Endothelial cell of umbilical vein (primary cell): ENCODE results near the gene THSD1. TPM values are rescaled to one million over a fixed set of nuclear protein-coding genes. Genes with fewer than 3 reads are reported as not detected.

ENCODE experiments used
- BruUV-seq: library from RNA; stranded (reverse); fragments of 400-500 nt; replicated peaks from 2 replicates; lab custom pipeline; 2021; lab: Mats Ljungman, UMichigan
- CTCF ChIA-PET: fragments of 300-600, 350-600 bp; sonication (Branson Sonifier 250); formaldehyde crosslinking; loops from one replicate; lab custom pipeline; 2021; ENCODE audit warnings: antibody characterized with exemption, inconsistent platforms; lab: Charles Lee
- POLR2A ChIA-PET: fragments of 300-600, 350-600 bp; sonication (Branson Sonifier 250); formaldehyde crosslinking; loops from one replicate; lab custom pipeline; 2021; ENCODE audit warnings: antibody characterized with exemption, inconsistent platforms; lab: Charles Lee
- DNase-seq: peaks from one replicate; pipeline ENCODE4 v3.0.0-alpha.2; 2011; ENCODE audit warnings: low read depth, low spot score
- FAIRE-seq: peaks from 2 replicates; lab custom pipeline; 2011; peaks lifted over from hg19 to GRCh38; lab: Jason Lieb, UNC
- H2AFZ ChIP-seq: 2 replicates; pipeline ENCODE4 v1.6.0; 2012; ENCODE audit warnings: low read depth, low read length, control low read depth, inconsistent platforms
- H3K27ac ChIP-seq: 2 replicates; pipeline ENCODE4 v1.5.1; 2011; ENCODE audit warnings: low read depth, mild to moderate bottlenecking, control low read depth, low read length, moderate library complexity; ENCODE audit not compliant: insufficient read depth
- H3K27me3 ChIP-seq, 2 experiments: 2 replicates each; pipeline versions ENCODE4 v1.6.0 to v1.6.1; 2011; ENCODE audit warnings: low read length in 2 of 2, mixed read lengths in 1 of 2; ENCODE audit not compliant: control insufficient read depth in 2 of 2, insufficient read depth in 2 of 2
- H3K36me3 ChIP-seq, 2 experiments: 2 replicates in 1 of 2; 3 replicates in 1 of 2; pipeline ENCODE4 v1.5.1; 2011; ENCODE audit warnings: low read length in 2 of 2, mild to moderate bottlenecking in 1 of 2, moderate library complexity in 1 of 2; ENCODE audit not compliant: control insufficient read depth in 2 of 2, insufficient read depth in 2 of 2; ENCODE audit errors: extremely low read depth in 1 of 2
- H3K4me1 ChIP-seq: 3 replicates; pipeline ENCODE4 v1.5.1; 2011; ENCODE audit warnings: mild to moderate bottlenecking, low read length; ENCODE audit not compliant: control insufficient read depth, insufficient read depth; ENCODE audit errors: extremely low read depth
- H3K4me2 ChIP-seq: 2 replicates; pipeline ENCODE4 v1.6.1; 2011; ENCODE audit warnings: low read length, control low read depth, mixed read lengths; ENCODE audit not compliant: insufficient read depth
- H3K4me3 ChIP-seq, 3 experiments: fragments of 200-600 bp in 1 of 3; sonication (generic), shearing (Covaris generic) in 1 of 3; replicated peaks in 1 of 3; 2 replicates each; pipeline ENCODE4 v1.5.1; 2011 to 2016; ENCODE audit warnings: control low read depth in 3 of 3, low read length in 3 of 3, mild to moderate bottlenecking in 2 of 3, inconsistent platforms in 1 of 3, low read depth in 1 of 3, moderate library complexity in 1 of 3; ENCODE audit not compliant: insufficient read depth in 1 of 3
- H3K79me2 ChIP-seq: 2 replicates; pipeline ENCODE4 v1.6.0; 2012; ENCODE audit warnings: low read length, inconsistent platforms; ENCODE audit not compliant: control insufficient read depth, insufficient read depth
- H3K9ac ChIP-seq: replicated peaks from 2 replicates; pipeline ENCODE3; 2011; ENCODE audit warnings: low read length, control low read depth; ENCODE audit not compliant: insufficient read depth; ENCODE audit errors: extremely low read depth
- H3K9me1 ChIP-seq: replicated peaks from 3 replicates; pipeline ENCODE4 v1.6.0; 2011; ENCODE audit warnings: mild to moderate bottlenecking, low read length; ENCODE audit not compliant: control insufficient read depth, insufficient read depth; ENCODE audit errors: extremely low read depth
- H3K9me3 ChIP-seq: replicated peaks from 2 replicates; pipeline ENCODE4 v1.5.1; 2012; ENCODE audit warnings: low read length, inconsistent platforms; ENCODE audit not compliant: control insufficient read depth, insufficient read depth
- H4K20me1 ChIP-seq: replicated peaks from 2 replicates; pipeline ENCODE3; 2011; ENCODE audit warnings: mild to moderate bottlenecking, low read length; ENCODE audit not compliant: control insufficient read depth, insufficient read depth; ENCODE audit errors: extremely low read depth
- EZH2 ChIP-seq: IDR thresholded peaks from 2 replicates; pipeline ENCODE4 v1.6.1; 2012; ENCODE audit warnings: borderline replicate concordance, low read depth, mild to moderate bottlenecking, moderate library complexity, low read length, inconsistent platforms; ENCODE audit not compliant: severe bottlenecking
- GATA2 ChIP-seq: IDR thresholded peaks from 2 replicates; pipeline ENCODE4 v1.7.0; 2011; ENCODE audit warnings: low read depth, mild to moderate bottlenecking, moderate library complexity, mixed read lengths, low read length; ENCODE audit not compliant: insufficient read length, insufficient read depth
- JUN ChIP-seq: IDR thresholded peaks from 2 replicates; pipeline ENCODE4 v1.6.1; 2011; ENCODE audit warnings: borderline replicate concordance, low read depth; ENCODE audit not compliant: insufficient read length, insufficient read depth
- MYC ChIP-seq: IDR thresholded peaks from one replicate; pipeline ENCODE4 v1.6.1; 2011; ENCODE audit warnings: mild to moderate bottlenecking, low read depth, low read length
- POLR2A ChIP-seq: IDR thresholded peaks from 2 replicates; pipeline ENCODE4 v1.6.1; 2012; ENCODE audit warnings: low read depth, mild to moderate bottlenecking, control low read depth, low read length
- POLR2AphosphoS5 ChIP-seq: IDR thresholded peaks from 2 replicates; pipeline ENCODE4 v1.6.1; 2012; ENCODE audit warnings: low read depth, mild to moderate bottlenecking, control low read depth, low read length, moderate library complexity; ENCODE audit not compliant: insufficient read depth
- dilution Hi-C: fragments of 300-500 bp; cut with MboI; formaldehyde crosslinking; loops from one replicate; pipeline ENCODE4 v1.15.0; 2019; ENCODE audit warnings: low sequenced_read_pairs; ENCODE audit not compliant: extremely low pct_ligation_motif_present
- intact Hi-C: fragments of 100-400 bp; cut with micrococcal nuclease; formaldehyde crosslinking; loops from one replicate; pipeline ENCODE4 v1.10.0; 2022
- polyA plus RNA-seq, 4 experiments: library from polyadenylated mRNA; depleted of rRNA in 3 of 4; stranded (reverse) in 3 of 4; unstranded in 1 of 4; fragments of >200 nt; gene quantifications; 2 replicates each; pipeline versions ENCODE4 v1.2.1 to v1.2.3, GENCODE V29; 2011 to 2012; ENCODE audit warnings: missing spikeins in 1 of 4
- total RNA-seq: library from RNA; stranded (reverse); gene quantifications from 2 replicates; pipeline ENCODE4 v1.2.3, GENCODE V29; 2021
- TF ChIP-seq, protein P1 (sequence below), 2 donors: IDR thresholded peaks; 1 replicate in 1 of 2; 2 replicates in 1 of 2; pipeline ENCODE4 v1.5.1; 2011; ENCODE audit warnings: low read length in 2 of 2, mild to moderate bottlenecking in 2 of 2, moderate library complexity in 2 of 2, control low read depth in 1 of 2, inconsistent platforms in 1 of 2, low read depth in 1 of 2; ENCODE audit not compliant: insufficient read depth in 1 of 2; ENCODE audit errors: extremely low read depth in 1 of 2
- TF ChIP-seq, protein P2 (sequence below): IDR thresholded peaks from 2 replicates; pipeline ENCODE4 v1.6.1; 2011; ENCODE audit not compliant: insufficient read depth, insufficient read length

THSD1 gene
- total and polyA plus RNA-seq, 2 donors (not counting 3 experiments of a cell fraction or from before 2014, with no cell fraction given) = 25.4 to 27.6 TPM

DNA sequence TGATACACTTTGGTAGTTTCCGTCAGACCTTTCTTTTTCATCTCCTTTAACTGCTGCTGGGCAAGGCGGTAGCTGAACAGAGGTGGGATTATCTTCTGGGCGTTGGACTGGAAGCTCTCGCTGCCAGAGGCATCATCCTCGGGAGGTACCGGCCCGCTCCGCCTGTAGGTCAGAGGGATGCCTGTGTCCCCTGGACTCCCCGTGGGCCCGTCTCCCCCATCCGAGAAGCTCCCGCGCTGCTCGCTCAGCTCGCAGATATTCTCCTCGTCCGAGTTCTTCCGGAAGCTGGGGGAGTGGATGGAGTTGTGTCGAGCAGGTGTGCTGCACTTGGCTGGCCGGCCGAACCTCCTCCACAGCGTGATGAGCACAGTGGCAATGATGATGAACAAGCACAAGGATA is 27.7 kb downstream of the THSD1 start:
- intact Hi-C loops (no loop called here), dilution Hi-C loops (no loop called here)
- DNase-seq (no peak), FAIRE-seq (no peak)
- Histone ChIP-seq H3K27me3 (no peaks in the 10 kb centered on the region), H3K9ac (no peak overlapping the region), H3K9me3 (no peaks in the 10 kb centered on the region), H3K36me3 (peaks cover 2 to 19% of the 10 kb centered on the region in 2 experiments), H3K27ac (no peak overlapping the region), H3K9me1 (no peaks in the 10 kb centered on the region), H4K20me1 (no peaks in the 10 kb centered on the region), H2AFZ (no peak overlapping the region), H3K4me2 (no peak overlapping the region), H3K4me1 (peaks cover 16% of the 10 kb centered on the region), H3K79me2 (peaks cover 3% of the 10 kb centered on the region), H3K4me3 (no peak overlapping the region)
- no TSS peak for BruUV-seq
- ChIA-PET CTCF (interaction anchor here (1.4 kb wide), 1 partner anchor 72 kb away, joined by 5 read pairs; no protein-coding TSS in a partner anchor), POLR2A (no interaction called here)
- TF ChIP-seq, protein P1, sequence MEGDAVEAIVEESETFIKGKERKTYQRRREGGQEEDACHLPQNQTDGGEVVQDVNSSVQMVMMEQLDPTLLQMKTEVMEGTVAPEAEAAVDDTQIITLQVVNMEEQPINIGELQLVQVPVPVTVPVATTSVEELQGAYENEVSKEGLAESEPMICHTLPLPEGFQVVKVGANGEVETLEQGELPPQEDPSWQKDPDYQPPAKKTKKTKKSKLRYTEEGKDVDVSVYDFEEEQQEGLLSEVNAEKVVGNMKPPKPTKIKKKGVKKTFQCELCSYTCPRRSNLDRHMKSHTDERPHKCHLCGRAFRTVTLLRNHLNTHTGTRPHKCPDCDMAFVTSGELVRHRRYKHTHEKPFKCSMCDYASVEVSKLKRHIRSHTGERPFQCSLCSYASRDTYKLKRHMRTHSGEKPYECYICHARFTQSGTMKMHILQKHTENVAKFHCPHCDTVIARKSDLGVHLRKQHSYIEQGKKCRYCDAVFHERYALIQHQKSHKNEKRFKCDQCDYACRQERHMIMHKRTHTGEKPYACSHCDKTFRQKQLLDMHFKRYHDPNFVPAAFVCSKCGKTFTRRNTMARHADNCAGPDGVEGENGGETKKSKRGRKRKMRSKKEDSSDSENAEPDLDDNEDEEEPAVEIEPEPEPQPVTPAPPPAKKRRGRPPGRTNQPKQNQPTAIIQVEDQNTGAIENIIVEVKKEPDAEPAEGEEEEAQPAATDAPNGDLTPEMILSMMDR (IDR thresholded peaks at IDR 0.05; ENCODE audit: extremely low read depth in 1 of 2, insufficient read depth in 1 of 2, low read depth in 1 of 2, low read length in 2 of 2) = no peak
- no peak for TF ChIP-seq EZH2
- TF ChIP-seq MYC = no peak
- TF ChIP-seq JUN = no peak
- no peak for TF ChIP-seq GATA2
- no peak for TF ChIP-seq POLR2AphosphoS5
- TF ChIP-seq, protein P2, sequence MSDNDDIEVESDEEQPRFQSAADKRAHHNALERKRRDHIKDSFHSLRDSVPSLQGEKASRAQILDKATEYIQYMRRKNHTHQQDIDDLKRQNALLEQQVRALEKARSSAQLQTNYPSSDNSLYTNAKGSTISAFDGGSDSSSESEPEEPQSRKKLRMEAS = no peak
- no peak for TF ChIP-seq POLR2A
